ENCODE results near the gene PIK3CB.
"Not testable (repeated sequence)": the region's sequence is repeated elsewhere in the genome, so short reads cannot be mapped to it uniquely, and the experiment has no call there.

Gene PIK3CB

DNA sequence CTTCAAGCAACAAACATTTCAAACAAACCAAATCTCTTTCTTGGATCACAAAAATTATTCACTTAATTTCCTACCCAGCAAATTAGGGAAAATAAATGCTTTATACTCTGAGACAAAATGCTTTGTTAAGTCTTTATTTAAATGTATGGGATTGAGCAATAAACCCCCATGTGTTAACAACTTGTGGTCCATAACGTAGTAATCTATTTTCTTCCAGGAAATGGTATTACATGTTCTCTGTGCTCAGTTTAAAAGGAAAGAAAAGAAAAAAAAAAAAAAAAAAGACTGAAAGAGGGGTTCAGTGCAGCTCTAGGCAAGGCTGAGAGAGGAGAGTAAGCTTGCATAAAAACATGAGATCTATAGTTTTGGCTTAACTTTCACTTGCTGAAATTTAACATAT lies 102.3 kb downstream of the PIK3CB start:
- DNase-seq: peak; percentile 32

- no peak for DNase-seq
Observed at GRCh38 chr3:138726946-138727730, 107.6 kb downstream of the PIK3CB start.

GRCh38 chr3:138726042-138726441 lies 108.7 kb downstream of the PIK3CB start:
- DNase-seq: peak; percentile 58

GRCh38 chr3:138725116-138725515 lies 109.6 kb downstream of the PIK3CB start:
- no peak for DNase-seq

DNA sequence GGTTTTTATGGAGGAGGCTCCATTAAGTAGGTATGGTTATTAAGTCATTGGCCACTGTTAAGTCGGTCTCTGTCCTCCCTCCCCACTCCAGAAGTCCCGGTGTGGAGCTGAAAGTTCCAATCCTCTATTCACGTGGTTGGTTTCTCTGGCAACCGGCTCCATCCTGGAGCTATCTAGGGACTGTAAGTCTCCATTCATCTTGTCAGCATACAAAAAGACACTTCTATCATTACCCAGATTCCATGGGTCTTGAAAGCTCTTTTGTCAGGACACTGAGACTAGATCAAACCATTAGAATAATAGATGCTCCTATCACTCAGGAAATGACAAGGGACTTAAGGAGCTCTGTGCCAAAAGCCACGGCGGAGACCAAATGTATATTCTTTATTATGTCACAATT lies 110.3 kb downstream of the PIK3CB start:
- no peak for DNase-seq

- peak; percentile 81 for DNase-seq
Observed at GRCh38 chr3:138718849-138719248, 115.9 kb downstream of the PIK3CB start.

DNA sequence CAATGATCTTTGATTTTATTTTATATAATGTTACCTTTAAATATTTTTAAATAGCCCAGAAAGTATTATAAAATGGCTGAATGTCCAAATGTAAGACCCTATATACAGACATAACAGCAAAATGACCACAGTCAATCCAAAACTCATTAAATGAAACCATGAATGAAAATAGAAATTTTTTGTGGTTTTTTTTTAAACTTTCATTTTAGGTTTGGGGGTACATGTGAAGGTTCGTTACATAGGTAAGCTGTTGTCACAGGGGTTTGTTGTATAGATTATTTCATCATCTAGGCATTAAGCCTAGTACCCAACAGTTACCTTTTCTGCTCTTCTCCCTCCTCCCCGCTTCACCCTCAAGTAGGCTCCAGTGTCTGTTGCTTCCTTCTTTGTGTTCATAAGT lies 117.4 kb downstream of the PIK3CB start:
- DNase-seq: no peak

DNA sequence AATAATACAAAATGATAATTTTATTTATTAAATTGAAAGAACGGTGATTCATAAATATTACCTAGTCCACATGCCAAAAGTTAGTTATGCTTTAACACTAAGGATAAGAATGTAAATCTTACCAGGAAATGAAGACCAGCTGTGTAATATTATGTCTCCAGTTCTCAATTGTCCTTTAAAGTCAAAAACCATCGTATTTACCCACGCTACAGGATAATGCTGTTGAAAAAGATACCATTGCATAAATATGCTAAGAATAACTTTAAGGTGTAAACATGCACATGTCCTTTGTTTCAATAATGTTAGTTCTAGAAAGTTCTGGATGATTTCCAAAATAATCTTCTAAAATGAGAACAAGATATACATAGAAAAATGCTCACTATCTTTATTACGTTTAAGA lies 122.6 kb downstream of the PIK3CB start:
- no peak for DNase-seq

- no peak for DNase-seq
Observed at GRCh38 chr3:138705675-138706074, 129.1 kb downstream of the PIK3CB start.

DNA sequence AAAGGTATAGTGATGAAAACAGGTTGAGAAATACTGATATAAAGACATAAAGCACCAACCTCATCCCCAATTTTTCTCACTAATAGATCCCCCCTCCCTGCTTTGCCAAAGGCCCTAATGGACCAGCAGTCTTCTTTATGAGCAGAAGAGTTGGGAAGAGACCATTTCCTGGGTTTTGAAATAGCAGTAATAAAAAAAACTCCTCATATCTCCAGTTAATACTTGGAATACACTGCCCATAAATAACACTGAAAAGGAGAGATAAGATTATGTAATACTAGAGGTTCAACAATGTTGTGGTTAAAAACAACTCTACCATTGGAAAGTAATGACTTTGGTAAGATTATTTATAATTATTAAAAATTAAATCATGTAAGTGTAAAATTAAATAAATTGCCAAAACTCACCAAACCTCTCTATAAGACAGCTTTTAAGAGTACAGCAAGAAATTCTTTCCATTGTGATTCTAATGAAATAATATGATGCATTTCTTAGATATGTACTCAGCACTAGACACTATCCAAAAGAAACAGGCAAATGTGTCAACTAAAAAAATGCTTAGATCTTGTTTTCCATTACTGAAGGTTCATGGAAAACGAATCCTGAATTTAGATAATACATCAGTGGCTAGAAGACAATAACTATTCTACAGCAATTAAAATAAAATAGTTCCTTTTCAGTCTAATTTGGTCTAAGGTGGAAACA lies 137.9 kb downstream of the PIK3CB start:
- no peak for DNase-seq

DNA sequence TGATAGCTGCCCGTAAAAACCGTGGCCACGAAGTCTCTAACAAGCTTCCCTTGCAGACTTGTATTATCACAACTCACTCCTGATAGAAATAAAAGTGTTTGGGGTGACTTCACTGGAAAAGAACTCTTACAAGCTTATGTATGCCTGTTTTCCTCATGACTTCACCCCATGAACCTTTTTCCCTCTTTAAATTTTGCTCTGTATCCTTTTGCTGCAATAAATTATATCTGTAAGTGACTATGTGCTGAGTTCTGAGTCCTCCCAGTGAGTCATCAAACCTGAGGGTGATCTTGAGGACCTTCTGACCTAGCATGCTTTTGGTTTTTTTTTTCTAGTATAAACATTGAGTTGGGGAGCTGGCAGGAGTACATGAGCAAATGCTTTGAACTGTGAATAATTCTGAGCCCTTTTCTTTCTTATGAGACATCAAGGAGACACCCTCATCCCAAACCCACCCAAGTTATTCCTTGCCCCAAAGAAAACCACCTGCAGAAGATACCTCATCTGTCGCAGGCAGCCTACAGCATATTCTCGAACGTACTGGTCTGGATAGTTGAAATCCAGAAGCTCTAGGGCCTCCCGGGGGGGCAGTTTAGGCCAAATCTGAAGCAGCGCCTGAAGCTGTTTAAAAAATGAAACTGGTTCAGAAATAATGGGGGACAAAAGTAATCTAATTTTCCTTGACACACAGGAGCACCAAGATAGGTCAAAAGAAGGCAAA lies 140.3 kb downstream of the PIK3CB start:
- DNase-seq: no peak

- peak; percentile 42 for DNase-seq
Observed at GRCh38 chr3:138692152-138692551, 142.6 kb downstream of the PIK3CB start.

DNA sequence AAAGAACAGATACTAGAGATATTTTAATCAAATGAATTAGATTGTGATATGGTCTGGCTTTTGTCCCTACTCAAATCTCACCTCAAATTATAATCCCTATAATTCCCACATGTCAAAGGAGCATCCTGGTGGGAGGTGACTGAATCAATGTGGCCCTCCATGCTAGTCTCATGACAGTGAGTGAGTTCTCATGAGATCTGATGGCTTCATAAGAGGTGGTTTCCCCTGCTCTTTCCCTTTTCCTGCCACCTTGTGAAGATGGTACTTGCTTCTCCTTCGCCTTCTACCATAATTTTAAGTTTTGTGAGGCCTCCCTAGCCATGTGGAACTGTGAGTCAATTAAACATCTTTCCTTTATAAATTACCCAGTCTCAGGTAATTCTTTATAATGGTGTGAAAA lies 143.4 kb downstream of the PIK3CB start:
- DNase-seq: peak; percentile 79

GRCh38 chr3:138690036-138690435 lies 144.7 kb downstream of the PIK3CB start:
- DNase-seq: no peak

DNA sequence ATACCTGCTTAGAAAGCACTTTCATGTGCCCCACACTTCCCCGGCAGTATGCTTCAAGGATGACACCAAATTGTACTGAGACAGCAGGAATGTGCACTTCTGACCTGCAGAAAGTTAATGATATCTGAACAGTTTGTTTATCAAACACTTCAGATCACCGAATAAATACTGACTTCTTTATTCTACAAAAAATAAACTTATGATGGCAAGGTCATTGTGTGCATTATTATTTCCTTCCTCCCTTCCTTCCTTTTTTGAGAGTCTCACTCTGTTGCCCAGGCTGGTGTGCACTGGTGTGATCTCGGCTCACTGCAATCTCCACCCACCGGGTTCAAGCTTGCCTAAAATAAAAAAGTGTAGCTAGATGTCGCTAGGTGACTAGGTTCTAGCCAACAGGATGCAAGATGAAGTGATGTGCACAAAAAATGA lies 145.8 kb downstream of the PIK3CB start:
- no peak for DNase-seq

- DNase-seq: peak; percentile 33
Observed at GRCh38 chr3:138687236-138687635, 147.5 kb downstream of the PIK3CB start.

- DNase-seq: no peak
Observed at GRCh38 chr3:138686771-138687221, 147.9 kb downstream of the PIK3CB start.

DNA sequence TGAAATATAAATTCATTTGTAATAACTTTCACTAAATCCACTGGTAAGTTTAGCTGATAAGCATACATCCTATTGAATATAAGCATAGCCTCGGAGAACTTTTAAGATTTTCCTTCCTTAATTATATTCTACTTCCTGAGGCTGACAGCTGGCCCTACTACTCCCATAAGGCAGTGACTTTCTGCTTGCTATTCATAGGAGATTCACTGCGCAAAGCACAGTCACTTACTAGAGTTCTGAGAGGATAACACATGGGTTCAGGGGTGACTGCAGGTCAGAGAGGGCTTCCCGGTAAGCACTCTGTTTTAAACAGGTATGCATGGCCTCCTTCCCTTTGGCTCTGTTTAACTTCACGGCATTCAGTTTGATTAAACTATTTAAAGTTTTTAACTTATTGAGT lies 150.3 kb downstream of the PIK3CB start:
- no peak for DNase-seq

- DNase-seq: no peak
Observed at GRCh38 chr3:138682648-138683047, 152.1 kb downstream of the PIK3CB start.

- no peak for DNase-seq
Observed at GRCh38 chr3:138681463-138682220, 153.1 kb downstream of the PIK3CB start.

- not testable (repeated sequence) for DNase-seq
Observed at GRCh38 chr3:138680974-138681373, 153.8 kb downstream of the PIK3CB start.

DNA sequence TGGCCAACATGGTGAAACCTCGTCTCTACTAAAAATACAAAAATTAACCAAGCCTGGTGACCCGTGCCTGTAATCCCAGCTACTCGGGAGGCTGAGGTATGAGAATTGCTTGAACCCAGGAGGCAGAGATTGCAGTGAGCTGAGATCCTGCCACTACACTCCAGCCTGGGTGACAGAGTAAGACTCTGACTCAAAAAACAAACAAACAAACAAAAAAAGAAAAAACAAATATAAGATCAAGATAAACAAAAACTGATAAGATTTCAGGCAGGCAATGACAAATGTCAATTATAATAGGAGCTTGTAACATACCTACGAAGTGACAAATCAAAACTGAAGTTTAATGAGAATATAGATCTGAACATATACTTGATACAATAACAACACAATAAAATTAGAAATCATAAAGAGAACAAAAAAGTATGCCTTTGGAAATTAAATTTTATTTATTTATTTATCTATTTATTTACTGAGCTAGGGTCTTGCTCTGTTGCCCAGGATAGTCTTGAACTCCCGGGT lies 155.8 kb downstream of the PIK3CB start:
- DNase-seq: no peak

GRCh38 chr3:138678086-138678485 lies 156.6 kb downstream of the PIK3CB start:
- no peak for DNase-seq
